Body of pancreas (tissue), 4 donors: Measurements from ENCODE around the gene NFATC2. TPM values are rescaled to one million over a fixed set of nuclear protein-coding genes. Genes with fewer than 3 reads are reported as not detected.

Experiments used
- ATAC-seq: fragments of 150-250 bp; one replicate; pipeline ENCODE4 v1.9.1; 2016
- DNase-seq, 4 donors: peaks; one replicate each; pipeline ENCODE4 v3.0.0-alpha.2; 2019
- H3K27ac ChIP-seq, 4 donors: fragments of 200-600 bp; sonication (generic); 1 replicate in 3 of 4; 2 replicates in 1 of 4; pipeline versions ENCODE4 v1.5.1 to v1.6.1; 2016 to 2019; ENCODE audit warnings: mild to moderate bottlenecking in 1 of 4, mixed read lengths in 1 of 4, moderate library complexity in 1 of 4
- H3K27me3 ChIP-seq, 2 donors: fragments of 200-600 bp; sonication (generic); one replicate each; pipeline ENCODE4 v1.6.0; 2016; ENCODE audit warnings: mild to moderate bottlenecking in 1 of 2
- H3K36me3 ChIP-seq, 2 donors: fragments of 200-600 bp; sonication (generic); replicated peaks in 1 of 2; 2 replicates each; pipeline ENCODE4 v1.5.1; 2016; ENCODE audit warnings: low read depth in 2 of 2; ENCODE audit not compliant: insufficient read depth in 1 of 2
- H3K4me1 ChIP-seq: fragments of 200-600 bp; sonication (generic); one replicate; pipeline ENCODE4 v1.6.0; 2016
- H3K4me3 ChIP-seq, 2 donors: fragments of 200-600 bp; sonication (generic); 1 replicate in 1 of 2; 2 replicates in 1 of 2; pipeline ENCODE4 v1.5.1; 2016 to 2019
- H3K9me3 ChIP-seq, 3 donors: fragments of 200-600 bp; sonication (generic); 1 replicate in 2 of 3; 2 replicates in 1 of 3; pipeline ENCODE4 v1.5.1; 2016
- CTCF ChIP-seq, 7 experiments: fragments of 450-650 bp in 4 of 7; fragments of 200-600 bp in 3 of 7; sonication (generic) in 3 of 7; IDR thresholded peaks; one replicate each; pipeline ENCODE4 v1.5.1; 2016 to 2019; ENCODE audit warnings: antibody characterized with exemption in 7 of 7
- POLR2A ChIP-seq, 3 donors: fragments of 450-650 bp; IDR thresholded peaks; one replicate each; pipeline ENCODE4 v1.6.1; 2016; ENCODE audit warnings: antibody characterized with exemption in 3 of 3, mild to moderate bottlenecking in 2 of 3
- WGBS, 2 donors: methylation state at CpG; one replicate each; pipeline ENCODE4 v1.1.5; 2017; 5-methylcytosine and 5-hydroxymethylcytosine counted together
- intact Hi-C: fragments of 100-400 bp; cut with DNase I; formaldehyde crosslinking; loops from one replicate; pipeline ENCODE4 v1.15.1; 2023
- total RNA-seq, 2 donors: library from RNA; depleted of rRNA; stranded (reverse); fragments of >200 nt; gene quantifications; one replicate each; pipeline ENCODE4 v1.1.0, GENCODE V29; 2016

NFATC2 gene
- total RNA-seq, 2 donors from 2014 or later = 4.9 to 7.6 TPM

GRCh38 chr20:51410586-51411325 is 131.8 kb downstream of the NFATC2 start:
- TF ChIP-seq CTCF (IDR thresholded peaks at IDR 0.05) = no peak
- TF ChIP-seq POLR2A (IDR thresholded peaks at IDR 0.05) = no peak
- Histone ChIP-seq H3K27me3 (no peaks in the 10 kb centered on the region), H3K4me3 (no peak overlapping the region), H3K27ac (no peak overlapping the region), H3K36me3 (no peaks in the 10 kb centered on the region), H3K4me1 (no peaks in the 10 kb centered on the region), H3K9me3 (no peaks in the 10 kb centered on the region)
- intact Hi-C loops = no loop called here
- DNase-seq = no peak
- no peak for ATAC-seq
- 88 to 90% methylated on average over 4 of the region's 4 CpGs for WGBS, 2 donors

- H3K27me3 ChIP-seq = no peaks in the 10 kb centered on the region
- WGBS, 2 donors = 83 to 87% methylated on average over 10 of the region's 10 CpGs
- H3K27ac ChIP-seq = no peak overlapping the region
- intact Hi-C loops = no loop called here
- H3K4me3 ChIP-seq = no peak overlapping the region
- ATAC-seq = no peak
- no peak for DNase-seq
- no peaks in the 10 kb centered on the region for H3K36me3 ChIP-seq
- no peaks in the 10 kb centered on the region for H3K9me3 ChIP-seq
- no peaks in the 10 kb centered on the region for H3K4me1 ChIP-seq
- no peak for TF ChIP-seq POLR2A (IDR thresholded peaks at IDR 0.05)
- TF ChIP-seq CTCF (IDR thresholded peaks at IDR 0.05) = no peak
Measured at GRCh38 chr20:51409192-51409880, 133.2 kb downstream of the NFATC2 start.

- intact Hi-C loops = no loop called here
- TF ChIP-seq POLR2A (IDR thresholded peaks at IDR 0.05) = no peak
- no peak for TF ChIP-seq CTCF (IDR thresholded peaks at IDR 0.05)
- no peaks in the 10 kb centered on the region for H3K36me3 ChIP-seq
- no peaks in the 10 kb centered on the region for H3K27me3 ChIP-seq
- ATAC-seq (no peak), DNase-seq (peak in 2 of 4 donors; percentile 20 to 41)
- WGBS, 2 donors = 83 to 97% methylated on average over 8 to 9 of the region's 10 CpGs
- H3K27ac ChIP-seq = no peak overlapping the region
- no peaks in the 10 kb centered on the region for H3K9me3 ChIP-seq
- no peak overlapping the region for H3K4me3 ChIP-seq
- no peaks in the 10 kb centered on the region for H3K4me1 ChIP-seq
Measured at GRCh38 chr20:51404297-51405060, 138.0 kb downstream of the NFATC2 start.

- Histone ChIP-seq H3K27me3 (no peaks in the 10 kb centered on the region), H3K9me3 (no peaks in the 10 kb centered on the region), H3K27ac (no peak overlapping the region), H3K4me1 (peaks cover 5% of the 10 kb centered on the region), H3K36me3 (no peaks in the 10 kb centered on the region), H3K4me3 (no peak overlapping the region)
- ATAC-seq (no peak), DNase-seq (no peak)
- 91 to 99% methylated on average over 9 of the region's 9 CpGs for WGBS, 2 donors
- TF ChIP-seq POLR2A (IDR thresholded peaks at IDR 0.05) (no peak), CTCF (IDR thresholded peaks at IDR 0.05) (no peak)
- intact Hi-C loops = no loop called here
Measured at GRCh38 chr20:51403466-51404220, 138.9 kb downstream of the NFATC2 start.
